GM19452 (cell line): Measurements from ENCODE around the gene CRYGN.

Experiments used
- ATAC-seq: cut with Tn5 transposase; IDR thresholded peaks from one replicate; pipeline ENCODE4 v1.9.1; 2021; ENCODE audit not compliant: unreplicated experiment

CRYGN gene

GRCh38 chr7:151381348-151382078 lies 58.4 kb downstream of the CRYGN start:
- no peak for ATAC-seq

GRCh38 chr7:151381098-151381347 lies 58.9 kb downstream of the CRYGN start:
- no peak for ATAC-seq

- no peak for ATAC-seq
Observed at GRCh38 chr7:151380199-151381097, 59.5 kb downstream of the CRYGN start.

- no peak for ATAC-seq
Observed at GRCh38 chr7:151379534-151380198, 60.3 kb downstream of the CRYGN start.

- no peak for ATAC-seq
Observed at GRCh38 chr7:151379193-151379520, 60.8 kb downstream of the CRYGN start.
